Activated CD4-positive, CD25-positive, alpha-beta regulatory T cell treated with anti-CD3 and anti-CD28 coated beads, Interleukin-2, amount 50 U/mL, for 72 hours (primary cell): ENCODE data around the gene CACFD1.

Experiments used
- DNase-seq: peaks from one replicate; pipeline ENCODE4 v3.0.0; 2021

The CACFD1 gene

DNA sequence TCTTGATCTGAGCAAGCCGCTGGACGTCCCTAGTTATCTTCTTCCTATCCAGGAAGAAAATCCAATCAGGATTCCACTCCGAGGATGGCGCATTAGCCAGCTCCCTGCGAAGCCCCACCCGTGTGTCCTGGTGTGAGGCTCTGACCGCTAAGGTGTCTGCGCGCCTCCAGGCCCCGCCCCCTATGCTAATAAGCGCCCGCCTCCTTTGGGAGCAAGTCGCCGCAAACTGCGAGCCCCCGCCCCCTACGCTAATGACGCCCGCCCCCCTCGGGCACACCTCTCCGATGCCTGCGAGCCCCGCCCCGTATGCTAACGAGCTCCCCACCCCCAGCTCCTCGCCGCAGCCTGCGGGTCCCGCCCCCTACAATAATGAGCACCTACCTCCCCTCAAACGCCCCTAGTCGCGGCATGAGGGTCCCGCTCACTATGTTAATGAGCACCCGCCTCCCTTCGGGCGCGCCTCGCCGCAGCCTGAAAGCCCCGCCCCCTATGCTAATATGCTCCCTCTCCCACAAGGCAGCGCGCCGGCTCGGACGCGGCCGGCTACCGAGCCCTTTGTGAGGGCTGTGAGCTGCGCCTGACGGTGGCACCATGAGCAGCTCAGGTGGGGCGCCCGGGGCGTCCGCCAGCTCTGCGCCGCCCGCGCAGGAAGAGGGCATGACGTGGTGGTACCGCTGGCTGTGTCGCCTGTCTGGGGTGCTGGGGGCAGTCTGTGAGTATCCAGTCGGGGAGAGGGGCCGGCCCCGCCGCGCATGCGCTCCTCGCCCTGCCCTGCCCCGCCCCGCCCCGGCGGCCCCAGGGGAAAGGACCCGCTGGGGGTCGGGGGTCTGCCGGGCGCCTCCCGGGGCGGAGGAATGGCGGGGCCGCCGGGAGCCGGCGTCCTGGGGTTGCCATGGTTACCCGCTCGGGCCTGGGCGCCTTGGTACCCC is at the start of gene CACFD1:
Gene CACFD1, plus strand, starts transcription at position 503 of the 929 bp plus-strand sequence. Its CDS starts 89 bp downstream, at position 592.
- peak; percentile 93 for DNase-seq

DNA sequence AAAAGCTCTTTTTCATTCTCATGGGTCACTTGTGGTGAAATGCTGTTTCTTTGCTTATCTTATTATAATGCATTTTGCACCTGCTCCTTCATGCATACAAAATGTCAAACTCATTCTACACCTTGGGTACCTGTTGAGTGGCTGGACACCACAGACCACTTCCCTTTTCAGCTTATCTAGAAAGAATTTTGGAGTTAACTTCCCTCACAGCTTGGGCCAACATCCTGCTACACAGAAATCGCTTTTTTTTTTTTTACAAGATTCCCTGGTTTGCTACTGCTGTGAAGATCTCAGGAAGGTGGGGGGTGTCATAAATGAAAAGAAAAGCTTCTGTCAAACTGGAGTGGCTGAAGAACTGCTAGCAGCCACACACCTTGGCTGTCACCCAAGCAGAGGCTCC is 44.6 kb upstream of the CACFD1 start:
- DNase-seq: no peak

DNA sequence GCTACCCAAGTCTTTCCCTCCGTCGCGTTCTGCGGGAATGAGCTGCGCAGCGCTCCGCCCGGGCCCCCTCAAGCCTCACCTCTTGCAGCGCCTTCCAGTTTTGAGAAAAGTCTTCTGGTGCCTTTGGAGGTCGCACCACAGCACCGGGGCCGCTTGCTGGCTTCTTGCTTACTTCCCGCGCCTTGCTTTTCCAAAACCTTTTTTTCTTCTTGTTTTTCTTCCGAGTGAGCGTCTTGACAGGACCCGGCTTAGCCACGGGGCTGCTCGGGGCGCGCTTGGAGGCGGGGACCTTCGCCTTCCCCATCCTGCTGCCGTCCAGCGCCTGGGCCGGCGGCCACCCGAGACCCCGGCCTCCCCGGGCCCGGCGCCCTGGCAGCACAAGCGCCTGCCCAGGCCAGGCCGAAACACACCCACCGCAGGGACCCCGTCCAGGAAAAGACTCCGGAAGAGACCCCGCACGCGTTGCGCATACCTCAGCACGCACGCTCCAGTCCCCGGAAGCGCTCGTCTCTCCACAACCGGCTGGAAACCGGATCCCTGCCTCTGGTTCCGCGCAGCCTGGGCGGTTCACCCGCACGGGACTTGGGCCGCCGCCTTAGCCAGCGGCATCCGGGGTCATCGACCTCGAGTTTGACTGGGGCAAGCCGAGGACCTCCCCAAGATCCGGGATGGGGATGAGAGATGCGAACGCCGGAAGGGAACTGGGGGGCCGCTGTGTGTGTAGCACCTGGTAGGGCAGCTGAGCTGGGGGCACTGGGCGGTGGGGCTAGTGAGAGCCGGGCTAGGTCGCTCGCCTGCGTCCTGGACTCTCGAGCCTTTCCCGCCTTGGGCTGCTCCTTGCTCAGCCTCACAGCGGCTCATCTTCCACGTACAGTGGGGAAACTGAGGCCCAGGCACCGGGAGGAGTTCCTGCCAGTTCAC is 42.0 kb upstream of the CACFD1 start, which contains the start of gene REXO4:
Gene REXO4, minus strand, starts transcription at position 470 of the 921 bp plus-strand sequence. Its CDS starts 166 bp downstream, at position 304.
- DNase-seq: peak; percentile 82

GRCh38 chr9:133419005-133419404 is 40.8 kb upstream of the CACFD1 start:
- no peak for DNase-seq

DNA sequence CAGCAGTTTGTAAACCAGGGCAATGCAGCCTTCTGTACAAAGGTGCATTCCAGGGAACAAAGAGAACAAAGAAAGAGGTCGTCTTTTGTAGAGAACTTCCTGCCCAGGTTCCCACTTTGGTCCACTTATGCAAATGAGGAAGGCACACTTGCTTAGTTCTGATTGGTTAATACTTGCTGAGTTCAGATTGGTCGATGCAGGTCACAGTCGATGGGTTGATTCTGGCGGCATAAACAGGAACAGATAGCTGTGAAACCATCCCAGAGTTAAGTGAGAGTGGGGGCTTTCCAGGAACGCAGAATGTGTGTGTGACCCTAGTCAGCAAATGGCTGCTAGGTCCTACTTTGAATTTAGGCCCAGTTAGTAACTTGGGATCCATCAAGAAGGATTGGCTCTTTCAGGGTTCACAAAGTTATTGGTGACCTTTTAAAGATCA is 39.4 kb upstream of the CACFD1 start:
- DNase-seq: no peak

GRCh38 chr9:133421615-133422542 is 37.9 kb upstream of the CACFD1 start, which contains the start of gene ADAMTS13:
Gene ADAMTS13, plus strand, starts transcription at chr9:133422367. Its CDS starts 77 bp downstream, at chr9:133422444.
- DNase-seq: no peak

GRCh38 chr9:133423216-133423615 is 36.6 kb upstream of the CACFD1 start:
- no peak for DNase-seq

DNA sequence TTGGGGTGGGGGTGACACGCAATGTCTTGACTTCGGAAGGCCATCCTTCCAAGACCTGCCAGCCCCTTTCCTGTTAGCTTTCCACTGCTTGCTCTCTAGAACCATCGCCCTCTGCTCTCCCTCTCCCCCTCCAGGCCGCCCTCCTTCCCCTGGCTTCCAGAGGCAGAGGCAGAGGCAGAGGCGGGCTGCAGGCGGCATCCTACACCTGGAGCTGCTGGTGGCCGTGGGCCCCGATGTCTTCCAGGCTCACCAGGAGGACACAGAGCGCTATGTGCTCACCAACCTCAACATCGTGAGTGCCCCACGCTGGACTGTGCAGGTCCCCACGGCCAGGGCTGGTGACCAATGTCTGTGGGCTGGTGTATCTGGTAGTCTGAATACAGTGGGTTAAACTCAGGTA is 35.6 kb upstream of the CACFD1 start:
- no peak for DNase-seq

DNA sequence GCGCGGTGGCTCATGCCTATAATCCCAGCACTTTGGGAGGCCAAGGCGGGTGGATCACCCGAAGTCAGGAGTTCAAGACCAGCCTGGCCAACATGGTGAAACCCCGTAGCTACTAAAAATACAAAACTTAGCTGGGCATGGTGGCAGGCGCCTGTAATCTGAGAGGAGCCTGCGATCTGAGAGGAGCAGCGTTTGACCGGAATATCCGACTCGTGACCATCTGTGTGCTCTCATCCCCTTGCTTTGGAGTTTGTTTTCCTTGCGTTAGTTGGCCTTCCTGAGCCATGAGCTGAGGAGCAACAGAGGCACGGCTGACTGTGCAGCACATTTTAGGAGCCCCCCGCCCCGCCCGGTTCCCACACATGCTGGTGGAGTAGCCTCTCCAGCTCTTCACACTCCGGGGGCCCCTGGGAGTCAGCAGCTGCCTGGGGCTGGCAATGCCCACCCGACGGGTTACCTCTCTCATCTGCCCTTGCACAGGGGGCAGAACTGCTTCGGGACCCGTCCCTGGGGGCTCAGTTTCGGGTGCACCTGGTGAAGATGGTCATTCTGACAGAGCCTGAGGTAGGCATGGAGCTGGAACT is 34.6 kb upstream of the CACFD1 start:
- DNase-seq: no peak

DNA sequence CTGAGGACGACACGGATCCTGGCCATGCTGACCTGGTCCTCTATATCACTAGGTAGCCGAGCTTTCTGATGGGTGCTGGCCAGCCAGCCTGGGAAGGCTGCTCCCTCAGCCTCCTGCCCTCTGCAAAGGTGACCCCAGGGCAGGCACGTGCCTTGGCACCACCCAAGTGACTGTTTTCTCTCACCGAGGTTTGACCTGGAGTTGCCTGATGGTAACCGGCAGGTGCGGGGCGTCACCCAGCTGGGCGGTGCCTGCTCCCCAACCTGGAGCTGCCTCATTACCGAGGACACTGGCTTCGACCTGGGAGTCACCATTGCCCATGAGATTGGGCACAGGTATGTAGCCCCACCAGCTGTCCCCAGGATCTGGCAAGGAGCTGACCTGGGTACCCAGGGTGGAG is 33.8 kb upstream of the CACFD1 start:
- no peak for DNase-seq

DNA sequence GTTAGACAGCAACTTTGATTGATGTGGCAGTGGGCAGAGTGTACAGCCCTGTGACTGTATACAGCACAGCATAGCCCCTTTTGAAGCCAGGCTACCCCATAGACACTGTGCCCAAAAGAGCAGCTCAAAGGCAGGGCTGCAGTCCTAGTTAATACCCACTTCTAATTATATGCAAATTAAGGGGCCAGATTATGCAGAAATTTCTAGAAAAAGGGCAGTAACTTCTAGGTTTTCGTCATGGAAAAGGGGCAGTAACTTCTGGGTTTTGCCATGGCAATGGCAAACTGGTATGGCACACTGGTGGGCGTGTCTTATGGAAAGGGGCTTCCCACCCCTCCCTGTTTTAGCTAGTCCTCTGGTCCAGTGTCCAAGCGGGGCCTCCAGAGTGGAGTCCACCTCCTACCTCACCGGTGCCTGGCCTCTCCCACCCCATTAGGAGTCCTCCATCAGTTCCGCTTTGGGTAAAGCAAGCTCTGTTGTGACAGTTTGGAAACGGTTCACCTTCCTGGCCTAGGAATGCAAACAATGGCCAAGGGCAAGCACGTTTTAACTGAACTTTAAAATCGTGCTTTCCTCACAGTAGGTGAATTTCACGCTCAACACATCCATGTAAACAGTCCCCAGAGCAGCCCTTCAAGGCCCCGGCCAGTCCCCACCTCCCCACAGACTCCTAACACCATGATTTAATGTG is 32.0 kb upstream of the CACFD1 start:
- DNase-seq: no peak

- no peak for DNase-seq
Observed at GRCh38 chr9:133428617-133429101, 31.1 kb upstream of the CACFD1 start.

DNA sequence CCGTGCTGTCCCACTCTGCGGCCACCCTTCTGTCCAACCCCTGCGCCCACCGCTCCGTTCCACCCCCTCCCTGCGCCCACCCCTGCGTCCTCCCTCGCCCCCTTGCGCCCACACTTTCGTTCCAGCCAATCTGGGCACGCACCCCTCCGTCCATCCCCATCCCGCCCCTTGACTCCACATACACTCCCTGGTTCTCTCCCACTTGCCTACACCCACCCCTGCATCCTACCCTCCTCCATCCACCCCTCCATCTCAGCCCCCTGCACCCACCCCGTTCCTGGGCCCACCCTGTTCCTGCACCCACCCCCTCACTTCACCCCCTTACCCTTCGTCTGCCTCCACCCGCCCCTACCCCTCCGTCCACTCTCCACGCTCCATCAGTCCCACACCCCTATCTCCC is 30.6 kb upstream of the CACFD1 start:
- no peak for DNase-seq

- DNase-seq: no peak
Observed at GRCh38 chr9:133429641-133430161, 30.1 kb upstream of the CACFD1 start.

DNA sequence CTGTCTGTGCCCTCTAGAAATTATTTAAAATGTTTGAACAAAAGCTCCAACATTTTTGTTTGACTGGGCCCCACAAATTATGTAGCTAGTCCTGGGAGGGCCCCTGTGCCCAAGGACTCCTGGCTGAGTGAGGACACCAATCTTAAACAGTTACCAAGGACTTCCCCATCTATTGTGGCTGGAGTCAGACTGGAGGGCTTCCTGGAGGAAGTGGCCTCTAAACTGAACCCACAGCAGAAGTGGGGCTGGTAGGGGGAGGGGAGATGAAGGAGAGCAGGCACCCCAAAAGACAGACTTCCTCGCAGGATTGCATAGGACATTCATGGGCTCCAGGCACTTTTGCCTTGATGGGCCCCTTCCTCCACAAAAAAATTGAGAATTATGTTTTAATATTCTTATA is 29.5 kb upstream of the CACFD1 start:
- DNase-seq: no peak

GRCh38 chr9:133433351-133433843 is 26.4 kb upstream of the CACFD1 start:
- DNase-seq: no peak

DNA sequence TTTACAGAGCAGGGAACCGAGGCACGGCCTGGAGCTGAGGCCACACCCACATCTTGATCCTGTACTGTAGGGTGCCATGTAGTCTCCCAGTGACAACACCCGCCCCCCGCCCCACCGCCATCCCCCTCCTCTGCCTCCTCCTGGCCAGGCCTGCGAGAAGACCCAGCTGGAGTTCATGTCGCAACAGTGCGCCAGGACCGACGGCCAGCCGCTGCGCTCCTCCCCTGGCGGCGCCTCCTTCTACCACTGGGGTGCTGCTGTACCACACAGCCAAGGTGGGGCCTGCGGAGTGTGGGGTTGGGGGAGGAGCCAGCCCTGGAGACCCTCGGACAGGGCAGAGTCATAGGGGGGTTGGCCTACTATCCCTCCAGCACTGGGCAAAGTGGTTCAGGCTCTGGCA is 23.1 kb upstream of the CACFD1 start:
- no peak for DNase-seq

DNA sequence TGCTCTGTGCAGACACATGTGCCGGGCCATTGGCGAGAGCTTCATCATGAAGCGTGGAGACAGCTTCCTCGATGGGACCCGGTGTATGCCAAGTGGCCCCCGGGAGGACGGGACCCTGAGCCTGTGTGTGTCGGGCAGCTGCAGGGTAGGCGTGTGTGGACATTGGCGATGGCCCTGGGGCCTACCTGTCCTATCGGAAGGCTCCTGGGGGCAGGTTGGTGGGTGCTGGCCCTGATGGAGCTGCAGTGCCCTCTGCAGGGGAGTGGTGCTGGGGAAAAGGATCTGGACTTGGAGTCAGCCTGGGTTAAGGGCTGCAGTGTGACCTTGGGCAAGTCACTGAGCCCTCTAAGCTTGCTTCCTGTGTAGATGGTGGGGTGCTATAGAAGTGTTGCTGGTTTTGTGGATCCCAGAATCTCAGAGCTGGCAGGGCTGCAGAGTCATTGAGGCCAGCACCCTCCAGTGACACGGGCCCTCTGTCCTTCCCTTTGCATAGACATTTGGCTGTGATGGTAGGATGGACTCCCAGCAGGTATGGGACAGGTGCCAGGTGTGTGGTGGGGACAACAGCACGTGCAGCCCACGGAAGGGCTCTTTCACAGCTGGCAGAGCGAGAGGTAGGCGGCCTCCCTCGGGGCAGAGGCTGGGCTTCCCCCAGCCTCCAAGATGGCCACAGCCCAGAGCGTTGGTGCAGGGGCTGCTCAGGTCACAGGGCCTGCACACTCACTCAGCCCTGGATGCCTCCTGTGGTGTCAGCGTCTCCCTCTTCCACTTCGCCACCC is 21.8 kb upstream of the CACFD1 start:
- no peak for DNase-seq

- no peak for DNase-seq
Observed at GRCh38 chr9:133439337-133439736, 20.4 kb upstream of the CACFD1 start.

GRCh38 chr9:133440874-133441273 is 18.9 kb upstream of the CACFD1 start:
- DNase-seq: no peak
